ENCODE measurements around the gene HNRNPUL2.

Gene HNRNPUL2

GRCh38 chr11:62727872-62728170 is 564 bp upstream of the HNRNPUL2 start:
- in situ Hi-C loops (cut with MboI; ENCODE audit: low sequenced_read_pairs), result no loop called here

- in situ Hi-C loops (cut with MboI; ENCODE audit: low sequenced_read_pairs), result no loop called here
These were observed 417 bp downstream of the HNRNPUL2 start for GRCh38 chr11:62726915-62727164.

- in situ Hi-C loops (cut with MboI; ENCODE audit: low sequenced_read_pairs), result no loop called here
These were observed 922 bp downstream of the HNRNPUL2 start for GRCh38 chr11:62726156-62726914.

GRCh38 chr11:62725646-62726045 is 1.6 kb downstream of the HNRNPUL2 start:
- in situ Hi-C loops (cut with MboI; ENCODE audit: low sequenced_read_pairs), result no loop called here

GRCh38 chr11:62724171-62724570 is 3.1 kb downstream of the HNRNPUL2 start:
- in situ Hi-C loops (cut with MboI; ENCODE audit: low sequenced_read_pairs), result no loop called here

- in situ Hi-C loops (cut with MboI; ENCODE audit: low sequenced_read_pairs), result no loop called here
These were observed 5.3 kb downstream of the HNRNPUL2 start for GRCh38 chr11:62721994-62722393.

- in situ Hi-C loops (cut with MboI; ENCODE audit: low sequenced_read_pairs), result no loop called here
These were observed 7.8 kb downstream of the HNRNPUL2 start for GRCh38 chr11:62719302-62719978.

GRCh38 chr11:62716816-62717215 is 10.4 kb downstream of the HNRNPUL2 start:
- in situ Hi-C loops (cut with MboI; ENCODE audit: low sequenced_read_pairs), result no loop called here

GRCh38 chr11:62716206-62716605 is 11.1 kb downstream of the HNRNPUL2 start:
- in situ Hi-C loops (cut with MboI; ENCODE audit: low sequenced_read_pairs), result no loop called here

- in situ Hi-C loops (cut with MboI; ENCODE audit: low sequenced_read_pairs), result no loop called here
These were observed 11.8 kb downstream of the HNRNPUL2 start for GRCh38 chr11:62715150-62716130.

GRCh38 chr11:62713343-62713742 is 13.9 kb downstream of the HNRNPUL2 start:
- in situ Hi-C loops (cut with MboI; ENCODE audit: low sequenced_read_pairs), result no loop called here

GRCh38 chr11:62712861-62713260 is 14.4 kb downstream of the HNRNPUL2 start:
- in situ Hi-C loops (cut with MboI; ENCODE audit: low sequenced_read_pairs), result no loop called here

- in situ Hi-C loops (cut with MboI; ENCODE audit: low sequenced_read_pairs), result no loop called here
These were observed 14.9 kb downstream of the HNRNPUL2 start for GRCh38 chr11:62712276-62712812.

- in situ Hi-C loops (cut with MboI; ENCODE audit: low sequenced_read_pairs), result no loop called here
These were observed 17.3 kb downstream of the HNRNPUL2 start for GRCh38 chr11:62710001-62710345.

GRCh38 chr11:62709247-62710000 is 17.8 kb downstream of the HNRNPUL2 start:
- in situ Hi-C loops (cut with MboI; ENCODE audit: low sequenced_read_pairs), result no loop called here

GRCh38 chr11:62708793-62709192 is 18.5 kb downstream of the HNRNPUL2 start:
- in situ Hi-C loops (cut with MboI; ENCODE audit: low sequenced_read_pairs), result no loop called here

GRCh38 chr11:62708392-62708791 is 18.9 kb downstream of the HNRNPUL2 start:
- in situ Hi-C loops (cut with MboI; ENCODE audit: low sequenced_read_pairs), result no loop called here

- in situ Hi-C loops (cut with MboI; ENCODE audit: low sequenced_read_pairs), result no loop called here
These were observed 19.9 kb downstream of the HNRNPUL2 start, which contains the start of the genes BSCL2 and GNG3 for GRCh38 chr11:62707277-62707861. Gene BSCL2 (minus strand): TSS chr11:62707424. CDS start chr11:62707195, 229 bp downstream. Gene GNG3 (plus strand): TSS chr11:62707676. CDS start chr11:62708296, 620 bp downstream.

GRCh38 chr11:62706850-62707247 is 20.4 kb downstream of the HNRNPUL2 start:
- in situ Hi-C loops (cut with MboI; ENCODE audit: low sequenced_read_pairs), result no loop called here

Data from HL-60/S4 (cell line).